Activated CD4-positive, alpha-beta T cell treated with anti-CD3 and anti-CD28 coated beads for 24 hours (primary cell): ENCODE data around the gene KCNIP1.

ENCODE experiments used
- DNase-seq, 2 donors: peaks; one replicate each; pipeline ENCODE4 v3.0.0-alpha.2; 2020; ENCODE audit warnings: low read depth in 2 of 2

Gene KCNIP1

GRCh38 chr5:170563824-170564567 is 60.2 kb downstream of the KCNIP1 start:
- DNase-seq: no peak

- DNase-seq: no peak
These were observed 61.3 kb downstream of the KCNIP1 start for GRCh38 chr5:170565072-170565471.

GRCh38 chr5:170569101-170569500 is 65.3 kb downstream of the KCNIP1 start:
- no peak for DNase-seq

- no peak for DNase-seq
These were observed 66.7 kb downstream of the KCNIP1 start for GRCh38 chr5:170570476-170570875.

- no peak for DNase-seq
These were observed 67.5 kb downstream of the KCNIP1 start for GRCh38 chr5:170571281-170571731.

DNA sequence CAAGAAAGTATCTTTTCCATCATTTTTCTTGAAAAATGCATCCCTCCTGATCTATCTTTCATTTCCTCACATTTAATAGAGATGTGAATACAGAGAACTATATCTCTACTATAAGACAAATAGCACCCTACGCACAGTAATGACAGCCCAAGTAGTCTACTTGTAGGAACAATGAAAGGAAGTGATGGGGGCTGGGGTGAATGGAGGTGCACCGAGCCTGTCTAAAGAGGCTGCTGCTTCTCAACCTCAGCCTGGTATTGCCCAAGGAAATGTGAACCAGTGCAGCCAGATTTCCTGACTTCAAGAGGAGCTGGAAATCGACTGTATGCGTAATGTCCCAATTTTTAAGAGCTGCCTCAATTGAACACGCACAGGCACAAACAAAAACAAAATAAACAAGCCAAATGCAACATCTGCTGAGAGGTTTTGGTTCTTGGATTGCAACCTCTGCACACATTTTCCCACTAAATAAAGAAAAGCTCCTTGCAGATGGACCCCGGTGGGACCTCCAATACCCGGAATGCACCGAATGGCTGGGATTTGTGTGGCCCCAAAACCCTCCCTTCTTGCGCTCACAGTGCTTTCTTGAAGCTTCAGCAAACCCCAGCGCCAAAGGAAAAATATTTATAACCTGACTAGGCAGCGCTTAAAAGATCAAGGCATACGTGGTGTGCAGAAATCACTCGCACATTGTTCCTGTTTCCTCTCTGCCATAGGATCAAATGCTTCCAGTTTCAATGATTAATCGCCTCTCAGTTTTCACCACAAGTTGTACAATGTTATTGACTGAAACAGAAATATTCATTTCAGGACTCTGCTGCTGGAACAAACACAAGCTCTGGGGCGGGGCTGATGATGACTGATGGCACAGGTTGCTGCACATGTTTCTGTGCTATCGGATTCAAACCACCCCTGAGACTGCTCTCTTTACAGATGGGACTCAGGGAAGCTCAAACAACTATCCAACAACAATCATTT is 68.3 kb downstream of the KCNIP1 start:
- peak; percentile 45 to 65 for DNase-seq

- no peak for DNase-seq
These were observed 69.3 kb downstream of the KCNIP1 start for GRCh38 chr5:170573114-170573513.

DNA sequence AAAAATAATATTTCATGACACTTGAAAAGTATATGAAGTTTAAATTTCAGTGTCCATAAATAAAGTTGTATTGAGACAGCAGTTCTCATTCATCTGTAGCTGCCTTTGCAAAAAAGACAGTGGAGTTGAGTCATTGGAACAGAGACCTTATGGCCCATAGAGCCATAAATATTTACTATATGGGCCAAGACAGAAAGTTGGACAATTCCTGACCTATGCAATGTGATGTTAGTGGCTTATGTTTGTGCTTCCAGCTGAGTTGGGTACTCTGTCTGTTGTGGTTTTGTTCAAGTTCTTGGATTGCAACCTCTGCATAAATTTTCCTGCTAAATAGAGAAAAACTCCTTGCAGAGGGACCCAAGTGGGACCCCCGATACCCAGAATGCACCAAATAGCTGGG is 69.8 kb downstream of the KCNIP1 start:
- no peak for DNase-seq

- DNase-seq: no peak
These were observed 73.0 kb downstream of the KCNIP1 start for GRCh38 chr5:170576602-170577535.

- DNase-seq: no peak
These were observed 75.8 kb downstream of the KCNIP1 start for GRCh38 chr5:170579601-170580000.

GRCh38 chr5:170581211-170581610 is 77.4 kb downstream of the KCNIP1 start:
- DNase-seq: no peak

GRCh38 chr5:170582644-170583330 is 79.0 kb downstream of the KCNIP1 start:
- DNase-seq: no peak

GRCh38 chr5:170584003-170584402 is 80.2 kb downstream of the KCNIP1 start:
- no peak for DNase-seq

GRCh38 chr5:170584450-170585058 is 80.7 kb downstream of the KCNIP1 start:
- no peak for DNase-seq

GRCh38 chr5:170585273-170585948 is 81.6 kb downstream of the KCNIP1 start:
- no peak for DNase-seq

- no peak for DNase-seq
These were observed 84.0 kb downstream of the KCNIP1 start for GRCh38 chr5:170587808-170588207.

GRCh38 chr5:170589643-170590042 is 85.8 kb downstream of the KCNIP1 start:
- DNase-seq: no peak

DNA sequence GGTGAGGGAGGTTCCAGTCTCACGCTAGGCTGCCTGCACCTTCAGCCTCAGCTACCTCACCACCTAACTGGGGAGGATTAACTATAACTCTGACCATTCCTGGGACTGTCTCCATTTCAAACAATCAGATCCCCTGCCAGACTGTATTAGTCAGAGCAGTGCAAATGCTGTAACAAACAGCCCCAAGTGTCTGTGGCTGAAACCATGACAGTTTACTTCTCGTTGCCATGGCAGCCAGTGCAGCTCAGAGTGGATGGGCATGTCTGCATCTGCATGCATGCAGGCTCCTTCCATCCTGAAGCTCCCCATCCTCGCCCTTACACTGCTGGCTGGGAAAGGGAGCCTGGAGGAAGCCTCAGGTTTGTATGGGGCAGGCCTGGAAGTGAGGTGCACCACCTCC is 86.7 kb downstream of the KCNIP1 start:
- DNase-seq: no peak

- no peak for DNase-seq
These were observed 87.2 kb downstream of the KCNIP1 start for GRCh38 chr5:170591054-170591453.

- no peak for DNase-seq
These were observed 92.7 kb downstream of the KCNIP1 start for GRCh38 chr5:170596482-170597044.
